Erythroblast (primary cell): ENCODE measurements around the gene RDH5.

ENCODE experiments used
- DNase-seq, 2 experiments: peaks; one replicate each; lab custom pipeline; 2025; lab: John Stamatoyannopoulos, UW
- GATA1 ChIP-seq: IDR thresholded peaks from 2 replicates; pipeline ENCODE4 v1.6.1; 2011; ENCODE audit warnings: low read depth, mild to moderate bottlenecking, control low read depth, low read length, moderate library complexity
- POLR2A ChIP-seq: IDR thresholded peaks from 2 replicates; pipeline ENCODE4 v1.6.1; 2011; ENCODE audit warnings: mild to moderate bottlenecking, low read length

The RDH5 gene

DNA sequence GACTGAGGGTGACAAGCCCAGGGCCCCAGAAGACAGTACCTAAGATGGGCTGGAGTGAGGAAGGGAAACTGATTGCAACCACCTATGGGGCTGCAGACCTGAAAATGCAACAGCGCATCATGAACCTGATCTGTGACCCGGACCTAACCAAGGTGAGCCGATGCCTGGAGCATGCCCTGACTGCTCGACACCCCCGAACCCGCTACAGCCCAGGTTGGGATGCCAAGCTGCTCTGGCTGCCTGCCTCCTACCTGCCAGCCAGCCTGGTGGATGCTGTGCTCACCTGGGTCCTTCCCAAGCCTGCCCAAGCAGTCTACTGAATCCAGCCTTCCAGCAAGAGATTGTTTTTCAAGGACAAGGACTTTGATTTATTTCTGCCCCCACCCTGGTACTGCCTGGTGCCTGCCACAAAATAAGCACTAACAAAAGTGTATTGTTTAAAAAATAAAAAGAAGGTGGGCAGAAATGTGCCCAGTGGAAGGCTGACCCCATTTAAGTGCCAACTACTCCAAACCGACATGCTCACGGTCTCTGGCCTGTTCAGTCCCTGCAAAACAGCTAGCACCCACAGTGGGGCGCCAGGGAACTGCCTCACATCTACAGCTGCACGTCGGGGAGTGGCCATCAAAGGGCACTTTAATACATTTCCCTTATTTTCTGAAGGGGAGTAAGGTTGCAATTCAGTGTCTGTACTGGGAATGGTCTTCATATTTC, 4.2 kb downstream of the RDH5 start:
- TF ChIP-seq POLR2A (peak; percentile 33), GATA1 (no peak)
- peak; percentile 78 to 83 for DNase-seq

- TF ChIP-seq POLR2A (no peak), GATA1 (no peak)
- no peak for DNase-seq
Observed at GRCh38 chr12:55724940-55725309, 4.7 kb downstream of the RDH5 start.

- TF ChIP-seq POLR2A (no peak), GATA1 (no peak)
- DNase-seq: no peak
Observed at GRCh38 chr12:55725556-55725955, 5.4 kb downstream of the RDH5 start.

- no peak for DNase-seq
- TF ChIP-seq POLR2A (no peak), GATA1 (no peak)
Observed at GRCh38 chr12:55726971-55727370, 6.8 kb downstream of the RDH5 start.

DNA sequence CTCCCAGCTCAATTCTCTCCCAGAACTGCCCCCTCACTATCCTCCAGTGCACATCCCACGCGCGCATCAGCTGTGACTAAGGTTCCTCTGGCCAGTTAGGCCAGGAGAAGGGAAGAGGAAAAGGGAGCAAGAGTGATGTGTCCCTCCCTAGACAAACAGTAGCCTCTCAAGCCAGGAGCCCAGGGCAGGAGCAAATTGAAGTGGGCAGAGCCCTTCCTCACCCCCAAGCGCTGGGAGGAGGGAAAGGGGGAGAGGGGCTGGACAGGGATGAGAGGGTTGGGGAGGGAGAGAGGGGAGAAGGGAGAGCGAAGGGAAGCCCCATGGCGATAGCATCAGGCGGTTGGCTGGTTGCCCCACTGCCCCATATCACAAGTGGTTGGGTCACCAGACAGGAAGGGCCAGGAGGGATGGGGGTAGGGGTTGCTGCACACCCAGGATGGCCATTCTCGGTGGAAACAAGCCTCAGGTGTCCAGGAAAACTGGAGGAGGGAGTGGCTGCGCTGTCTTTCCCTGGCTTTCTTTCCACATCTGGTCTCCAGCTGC, 7.5 kb downstream of the RDH5 start:
- TF ChIP-seq GATA1: no peak
- TF ChIP-seq POLR2A: peak; percentile 60
- DNase-seq: peak; percentile 80 to 81

- TF ChIP-seq GATA1 (no peak), POLR2A (no peak)
- DNase-seq: peak; percentile 69 to 72
Observed at GRCh38 chr12:55728186-55728938, 8.2 kb downstream of the RDH5 start.

GRCh38 chr12:55728939-55729818, 9.0 kb downstream of the RDH5 start, which contains the start of gene CD63:
Gene CD63, minus strand, starts transcription at chr12:55729009. Its CDS starts 668 bp downstream, at chr12:55728341.
- TF ChIP-seq GATA1 (no peak), POLR2A (peak; percentile 55)
- peak; percentile 83 to 88 for DNase-seq

GRCh38 chr12:55729819-55730818, 9.9 kb downstream of the RDH5 start:
- DNase-seq: peak; percentile 49
- TF ChIP-seq POLR2A (peak; percentile 52), GATA1 (no peak)

DNA sequence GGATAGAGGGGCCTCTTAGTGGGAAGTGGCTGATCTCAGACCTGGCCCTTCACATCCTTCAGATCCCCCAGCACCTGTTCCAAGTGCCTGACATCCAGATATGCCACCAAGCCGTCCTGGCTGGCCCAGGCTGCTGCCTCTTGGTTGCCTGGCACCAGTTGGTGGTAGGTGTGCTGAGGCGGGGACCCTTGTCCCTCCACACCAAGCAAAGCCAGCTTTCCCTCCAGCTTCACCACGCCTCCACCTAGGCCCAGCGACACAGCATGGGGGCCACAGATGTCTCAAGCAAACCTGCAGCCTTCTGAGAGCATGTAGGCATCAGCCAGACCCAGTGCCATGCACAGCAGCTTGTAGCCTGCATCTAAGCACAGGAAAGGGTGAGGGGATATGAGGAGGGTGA, 12.1 kb downstream of the RDH5 start:
- TF ChIP-seq GATA1: no peak
- TF ChIP-seq POLR2A: no peak
- no peak for DNase-seq

DNA sequence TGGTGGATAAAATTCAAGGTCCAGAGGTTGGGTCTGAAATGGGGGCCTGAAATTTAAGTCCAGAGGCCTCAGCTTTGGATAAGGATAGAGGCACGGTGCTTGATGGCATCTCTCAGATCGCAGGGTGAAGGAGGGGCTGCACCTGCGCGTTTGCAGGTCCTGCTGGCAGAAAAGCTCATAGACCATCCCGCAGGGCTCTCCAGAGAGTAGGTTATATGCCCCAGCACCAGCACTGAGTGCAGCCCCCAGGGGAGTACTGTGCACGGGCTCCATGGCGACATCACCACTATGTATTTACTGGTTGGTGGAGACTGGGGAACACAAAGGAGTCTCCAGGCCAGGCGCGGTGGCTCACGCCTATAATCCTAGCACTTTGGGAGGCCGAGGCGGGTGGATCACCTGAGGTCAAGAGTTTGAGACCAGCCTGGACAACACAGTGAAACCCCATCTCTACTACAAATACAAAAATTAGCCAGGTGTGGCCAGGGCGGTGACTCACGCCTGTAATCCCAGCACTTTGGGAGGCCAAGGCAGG, 12.9 kb downstream of the RDH5 start:
- TF ChIP-seq GATA1 (no peak), POLR2A (no peak)
- no peak for DNase-seq

DNA sequence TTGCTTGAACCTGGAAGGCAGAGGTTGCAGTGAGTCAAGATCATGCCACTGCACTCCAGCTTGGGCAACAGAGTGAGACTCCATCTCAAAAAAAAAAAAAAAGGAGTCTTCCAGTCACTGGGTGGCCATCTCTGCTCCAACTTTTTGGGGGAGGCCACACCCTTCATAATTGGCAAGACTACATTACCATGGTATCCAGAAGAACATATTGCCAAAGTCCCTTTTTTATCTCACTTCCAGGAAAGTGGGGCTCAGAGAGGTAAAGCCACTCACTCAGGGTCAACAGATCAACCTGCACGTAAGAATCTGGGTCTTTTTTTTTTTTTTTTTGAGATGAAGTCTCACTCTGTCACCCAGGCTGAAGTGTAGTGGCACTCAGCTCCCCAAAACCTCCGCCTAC, 13.7 kb downstream of the RDH5 start:
- DNase-seq: no peak
- TF ChIP-seq POLR2A: no peak
- no peak for TF ChIP-seq GATA1

GRCh38 chr12:55734595-55734994, 14.4 kb downstream of the RDH5 start:
- no peak for DNase-seq

More at GRCh38 chr12:55734595-55734994, 14.4 kb downstream of the RDH5 start:
- TF ChIP-seq POLR2A (no peak), GATA1 (no peak)
